Sigmoid colon (tissue), 4 donors: Measurements from ENCODE around the gene CHST2.

Source experiments
- POLR2A ChIP-seq, 2 donors: fragments of 450-650 bp; IDR thresholded peaks; one replicate each; pipeline ENCODE4 v1.6.1; 2016; ENCODE audit warnings: antibody characterized with exemption in 2 of 2, mild to moderate bottlenecking in 2 of 2, moderate library complexity in 2 of 2
- POLR2AphosphoS5 ChIP-seq, 4 donors: sonication (generic); formaldehyde crosslinking; IDR thresholded peaks; one replicate each; pipeline ENCODE4 v1.6.1; 2017; ENCODE audit warnings: antibody characterized with exemption in 4 of 4
- TF ChIP-seq, protein P1 (sequence below), 4 experiments: fragments of 450-650 bp in 3 of 4; fragments of 200-600 bp in 1 of 4; IDR thresholded peaks; one replicate each; pipeline ENCODE4 v1.5.1; 2016 to 2019; ENCODE audit warnings: antibody characterized with exemption in 4 of 4, mild to moderate bottlenecking in 3 of 4, moderate library complexity in 2 of 4

DNA sequence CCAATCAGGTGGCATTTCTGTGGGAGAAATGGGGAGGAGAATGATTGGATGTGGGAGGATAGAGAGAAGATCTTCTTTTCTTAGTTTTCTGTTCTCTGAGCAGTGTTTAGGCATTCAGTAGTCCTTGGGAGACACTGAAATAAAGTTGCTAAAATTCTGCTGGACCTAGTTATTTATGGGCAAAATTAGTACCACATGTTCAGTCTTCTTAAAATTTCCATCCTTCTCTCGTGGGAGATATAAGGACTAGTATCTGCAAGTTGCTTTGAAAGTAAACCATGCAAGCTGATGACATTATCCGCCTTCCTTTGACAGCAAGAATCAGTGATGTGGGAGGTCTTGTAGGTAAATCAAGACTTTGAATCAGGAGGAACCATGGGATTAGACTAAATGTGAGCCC lies 19.9 kb upstream of the CHST2 start:
- TF ChIP-seq, protein P1, sequence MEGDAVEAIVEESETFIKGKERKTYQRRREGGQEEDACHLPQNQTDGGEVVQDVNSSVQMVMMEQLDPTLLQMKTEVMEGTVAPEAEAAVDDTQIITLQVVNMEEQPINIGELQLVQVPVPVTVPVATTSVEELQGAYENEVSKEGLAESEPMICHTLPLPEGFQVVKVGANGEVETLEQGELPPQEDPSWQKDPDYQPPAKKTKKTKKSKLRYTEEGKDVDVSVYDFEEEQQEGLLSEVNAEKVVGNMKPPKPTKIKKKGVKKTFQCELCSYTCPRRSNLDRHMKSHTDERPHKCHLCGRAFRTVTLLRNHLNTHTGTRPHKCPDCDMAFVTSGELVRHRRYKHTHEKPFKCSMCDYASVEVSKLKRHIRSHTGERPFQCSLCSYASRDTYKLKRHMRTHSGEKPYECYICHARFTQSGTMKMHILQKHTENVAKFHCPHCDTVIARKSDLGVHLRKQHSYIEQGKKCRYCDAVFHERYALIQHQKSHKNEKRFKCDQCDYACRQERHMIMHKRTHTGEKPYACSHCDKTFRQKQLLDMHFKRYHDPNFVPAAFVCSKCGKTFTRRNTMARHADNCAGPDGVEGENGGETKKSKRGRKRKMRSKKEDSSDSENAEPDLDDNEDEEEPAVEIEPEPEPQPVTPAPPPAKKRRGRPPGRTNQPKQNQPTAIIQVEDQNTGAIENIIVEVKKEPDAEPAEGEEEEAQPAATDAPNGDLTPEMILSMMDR (IDR thresholded peaks at IDR 0.05), result no peak
- TF ChIP-seq POLR2A (IDR thresholded peaks at IDR 0.05), result no peak
- TF ChIP-seq POLR2AphosphoS5 (IDR thresholded peaks at IDR 0.05), result no peak
